Measurements from ENCODE around the gene CTU2.

The CTU2 gene

GRCh38 chr16:88678224-88678979, 27.9 kb upstream of the CTU2 start:
- DNase-seq, result no peak
- intact Hi-C loops (cut with DNase I), result no loop called here

- no peak for DNase-seq
- intact Hi-C loops (cut with DNase I), result no loop called here
Measured at GRCh38 chr16:88680554-88681083, 25.7 kb upstream of the CTU2 start.

- peak in 1 of 42 donors; percentile 19 for DNase-seq
- intact Hi-C loops (cut with DNase I), result no loop called here
Measured at GRCh38 chr16:88681084-88681680, 25.1 kb upstream of the CTU2 start.

GRCh38 chr16:88681709-88682451, 24.4 kb upstream of the CTU2 start:
- peak; percentile 32 to 86 (median 70) for DNase-seq
- intact Hi-C loops (cut with DNase I), result no loop called here

GRCh38 chr16:88684569-88685155, 21.6 kb upstream of the CTU2 start:
- no peak for DNase-seq
- intact Hi-C loops (cut with DNase I), result no loop called here

- DNase-seq, result peak in 19 of 42 donors; percentile 24 to 62 (median 46)
- intact Hi-C loops (cut with DNase I), result no loop called here
Measured at GRCh38 chr16:88685156-88686061, 20.9 kb upstream of the CTU2 start.

- peak in 21 of 42 donors; percentile 29 to 66 (median 48) for DNase-seq
- intact Hi-C loops (cut with DNase I), result no loop called here
Measured at GRCh38 chr16:88686062-88686438, 20.3 kb upstream of the CTU2 start.

GRCh38 chr16:88686439-88687253, 19.7 kb upstream of the CTU2 start, which contains the start of gene SNAI3:
TSS of gene SNAI3 (minus strand) at chr16:88686507. CDS start at chr16:88686406, 101 bp downstream.
- intact Hi-C loops (cut with DNase I), result no loop called here
- DNase-seq, result peak in 39 of 42 donors; percentile 41 to 84 (median 67)

- intact Hi-C loops (cut with DNase I), result no loop called here
Measured at GRCh38 chr16:88687254-88687576, 19.1 kb upstream of the CTU2 start.

GRCh38 chr16:88687676-88688012, 18.7 kb upstream of the CTU2 start:
- intact Hi-C loops (cut with DNase I), result no loop called here
- DNase-seq, result no peak

More at GRCh38 chr16:88687254-88687576, 19.1 kb upstream of the CTU2 start:
- DNase-seq, result no peak

GRCh38 chr16:88688013-88688778, 18.1 kb upstream of the CTU2 start:
- intact Hi-C loops (cut with DNase I), result no loop called here
- DNase-seq, result peak in 16 of 42 donors; percentile 23 to 64 (median 45)

- DNase-seq, result no peak
- intact Hi-C loops (cut with DNase I), result no loop called here
Measured at GRCh38 chr16:88690341-88691128, 15.8 kb upstream of the CTU2 start.

GRCh38 chr16:88691129-88691813, 15.0 kb upstream of the CTU2 start:
- intact Hi-C loops (cut with DNase I), result no loop called here
- no peak for DNase-seq

- DNase-seq, result peak in 10 of 42 donors; percentile 17 to 60 (median 48)
- intact Hi-C loops (cut with DNase I), result no loop called here
Measured at GRCh38 chr16:88691924-88692560, 14.3 kb upstream of the CTU2 start.

- no peak for DNase-seq
- intact Hi-C loops (cut with DNase I), result no loop called here
Measured at GRCh38 chr16:88692861-88693260, 13.4 kb upstream of the CTU2 start.
